ENCODE data around the gene MUCL3. TPM values are rescaled to one million over a fixed set of nuclear protein-coding genes. Genes with fewer than 3 reads are reported as not detected.

Gene MUCL3, protein sequence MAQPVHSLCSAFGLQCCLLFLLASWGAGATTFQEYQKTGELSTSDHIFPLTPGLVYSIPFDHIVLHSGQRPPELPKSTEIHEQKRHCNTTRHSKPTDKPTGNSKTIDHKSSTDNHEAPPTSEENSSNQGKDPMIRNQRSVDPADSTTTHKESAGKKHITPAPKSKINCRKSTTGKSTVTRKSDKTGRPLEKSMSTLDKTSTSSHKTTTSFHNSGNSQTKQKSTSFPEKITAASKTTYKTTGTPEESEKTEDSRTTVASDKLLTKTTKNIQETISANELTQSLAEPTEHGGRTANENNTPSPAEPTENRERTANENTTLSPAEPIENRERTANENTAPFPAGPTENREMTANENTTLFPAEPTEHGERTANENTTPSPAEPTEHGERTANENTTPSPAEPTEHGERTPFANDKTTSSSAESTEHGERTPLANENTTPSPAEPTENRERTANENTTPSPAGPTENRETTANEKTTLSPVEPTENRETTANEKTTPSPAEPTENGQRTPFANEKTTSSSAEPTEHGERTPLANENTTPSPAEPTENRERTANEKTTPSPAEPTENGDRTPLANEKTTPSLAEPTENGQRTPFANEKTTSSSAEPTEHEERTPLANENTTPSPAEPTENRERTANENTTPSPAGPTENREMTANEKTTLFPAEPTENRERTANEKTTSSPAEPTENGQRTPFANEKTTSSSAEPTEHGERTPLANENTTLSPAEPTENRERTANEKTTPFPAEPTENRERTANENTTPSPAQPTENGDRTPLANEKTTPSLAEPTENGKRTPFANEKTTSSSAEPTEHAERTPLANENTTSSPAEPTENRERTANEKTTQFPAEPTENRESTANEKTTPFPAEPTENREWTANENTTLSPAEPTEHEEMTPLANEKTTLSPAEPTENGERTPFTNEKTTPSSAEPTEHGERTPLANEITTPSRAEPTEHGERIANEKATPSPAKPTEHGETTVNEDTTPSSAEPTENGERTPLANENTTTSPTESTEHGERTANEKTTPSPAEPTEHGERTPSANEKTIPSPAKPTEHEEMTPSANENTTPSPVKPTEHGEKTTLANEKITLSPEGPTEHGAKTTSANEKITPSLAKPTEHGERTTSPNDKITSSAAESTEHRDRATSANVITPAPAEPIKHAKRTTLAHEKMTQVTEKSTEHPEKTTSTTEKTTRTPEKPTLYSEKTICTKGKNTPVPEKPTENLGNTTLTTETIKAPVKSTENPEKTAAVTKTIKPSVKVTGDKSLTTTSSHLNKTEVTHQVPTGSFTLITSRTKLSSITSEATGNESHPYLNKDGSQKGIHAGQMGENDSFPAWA (N-terminal part only)
- total RNA-seq (2012; rRNA removed), result not detected in 2 replicates

DNA sequence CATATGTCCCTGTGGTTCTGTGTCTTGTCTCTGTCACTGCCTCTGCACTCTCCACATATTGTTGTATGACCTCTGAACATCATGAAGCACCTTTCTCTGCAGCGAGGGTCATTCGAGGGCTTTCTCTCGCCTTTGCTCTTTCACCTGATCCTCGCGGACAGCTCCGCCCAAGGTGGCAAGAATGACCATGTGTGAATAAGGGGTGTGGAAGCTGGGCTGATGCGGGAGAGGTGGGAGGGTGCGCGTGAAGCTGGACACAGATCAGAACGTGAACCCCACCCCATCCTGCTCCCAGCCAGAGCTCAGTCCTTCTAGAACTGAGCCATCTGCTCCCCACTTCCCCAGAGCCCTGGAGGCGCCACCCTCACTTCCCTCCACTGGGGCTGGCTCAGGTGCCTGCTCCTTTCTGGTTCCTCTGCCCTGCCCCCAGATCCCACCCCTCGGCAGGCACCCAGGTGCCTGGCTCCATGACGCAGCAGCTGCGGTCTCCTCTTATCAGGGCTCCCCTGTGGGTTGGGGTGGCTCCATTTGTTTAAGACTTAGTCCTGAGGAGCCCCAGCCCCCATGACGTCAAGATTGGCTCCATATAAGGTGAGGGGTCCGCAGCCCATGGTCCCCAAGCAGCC lies at the start of gene MUCL3:
Gene MUCL3, plus strand, starts transcription at position 613 of the 626 bp plus-strand sequence. CDS start 27 bp downstream, outside the sequence.
- no peak within 1 kb of the TSS for H3K9ac ChIP-seq (ENCODE audit: low read depth, low read length)
- H3K4me1 ChIP-seq (ENCODE audit: control insufficient read depth, insufficient read depth, low read length), result peaks cover 9% of the 10 kb centered on the region
- H3K36me3 ChIP-seq (ENCODE audit: insufficient read depth, low read length), result no peaks in the 10 kb centered on the region
- no peak within 1 kb of the TSS for H3K4me3 ChIP-seq (ENCODE audit: low read length)
- peaks cover 43% of the 10 kb centered on the region for H3K27me3 ChIP-seq (ENCODE audit: control insufficient read depth, insufficient read depth, low read length)
- H3K4me2 ChIP-seq (ENCODE audit: low read length), result no peak within 1 kb of the TSS
- no peaks in the 10 kb centered on the region for H3K9me3 ChIP-seq (replicated peaks; ENCODE audit: low read length)

DNA sequence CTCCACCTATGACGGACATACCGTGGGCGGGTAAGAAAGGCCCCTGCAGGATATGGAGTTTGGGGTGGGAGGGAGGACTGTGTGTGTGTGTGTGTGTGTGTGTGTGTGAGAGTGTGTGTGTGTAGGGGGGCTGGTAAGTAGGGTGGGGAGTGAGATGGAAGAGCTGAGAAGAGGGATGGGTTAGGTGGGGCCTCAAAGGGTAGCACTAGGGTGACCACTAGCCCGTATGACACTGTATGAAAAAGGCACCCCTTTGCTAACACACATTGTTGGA lies 49.4 kb upstream of the MUCL3 start:
- H3K36me3 ChIP-seq (ENCODE audit: insufficient read depth, low read length), result peaks cover 20% of the 10 kb centered on the region
- no peaks in the 10 kb centered on the region for H3K9me3 ChIP-seq (replicated peaks; ENCODE audit: low read length)
- H3K4me2 ChIP-seq (ENCODE audit: low read length), result no peak overlapping the region
- H3K4me3 ChIP-seq (ENCODE audit: low read length), result no peak overlapping the region
- no peak overlapping the region for H3K9ac ChIP-seq (ENCODE audit: low read depth, low read length)
- no peaks in the 10 kb centered on the region for H3K27me3 ChIP-seq (ENCODE audit: control insufficient read depth, insufficient read depth, low read length)
- peaks cover 16% of the 10 kb centered on the region for H3K4me1 ChIP-seq (ENCODE audit: control insufficient read depth, insufficient read depth, low read length)

DNA sequence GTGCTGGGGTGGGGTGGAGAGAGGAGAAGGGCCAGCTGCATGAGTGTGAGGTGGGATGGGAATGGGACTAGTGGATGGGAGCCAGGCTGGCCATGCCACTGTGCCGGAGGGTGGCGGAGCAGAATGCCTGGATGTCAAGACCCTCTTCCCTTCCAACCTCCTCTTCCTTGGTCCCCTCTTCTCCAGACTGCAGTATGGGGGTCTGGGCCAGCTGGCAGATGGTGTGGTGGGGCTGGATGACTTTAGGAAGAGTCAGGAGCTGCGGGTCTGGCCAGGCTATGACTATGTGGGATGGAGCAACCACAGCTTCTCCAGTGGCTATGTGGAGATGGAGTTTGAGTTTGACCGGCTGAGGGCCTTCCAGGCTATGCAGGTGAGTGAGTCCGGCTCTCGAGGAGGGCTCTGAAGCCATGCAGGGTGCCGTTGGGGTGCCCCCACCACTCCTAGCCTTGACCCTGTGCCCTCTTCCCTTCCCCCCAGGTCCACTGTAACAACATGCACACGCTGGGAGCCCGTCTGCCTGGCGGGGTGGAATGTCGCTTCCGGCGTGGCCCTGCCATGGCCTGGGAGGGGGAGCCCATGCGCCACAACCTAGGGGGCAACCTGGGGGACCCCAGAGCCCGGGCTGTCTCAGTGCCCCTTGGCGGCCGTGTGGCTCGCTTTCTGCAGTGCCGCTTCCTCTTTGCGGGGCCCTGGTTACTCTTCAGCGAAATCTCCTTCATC lies 48.8 kb upstream of the MUCL3 start:
- H3K4me3 ChIP-seq (ENCODE audit: low read length), result no peak overlapping the region
- H3K4me1 ChIP-seq (ENCODE audit: control insufficient read depth, insufficient read depth, low read length), result peaks cover 14% of the 10 kb centered on the region
- peaks cover 23% of the 10 kb centered on the region for H3K36me3 ChIP-seq (ENCODE audit: insufficient read depth, low read length)

DNA sequence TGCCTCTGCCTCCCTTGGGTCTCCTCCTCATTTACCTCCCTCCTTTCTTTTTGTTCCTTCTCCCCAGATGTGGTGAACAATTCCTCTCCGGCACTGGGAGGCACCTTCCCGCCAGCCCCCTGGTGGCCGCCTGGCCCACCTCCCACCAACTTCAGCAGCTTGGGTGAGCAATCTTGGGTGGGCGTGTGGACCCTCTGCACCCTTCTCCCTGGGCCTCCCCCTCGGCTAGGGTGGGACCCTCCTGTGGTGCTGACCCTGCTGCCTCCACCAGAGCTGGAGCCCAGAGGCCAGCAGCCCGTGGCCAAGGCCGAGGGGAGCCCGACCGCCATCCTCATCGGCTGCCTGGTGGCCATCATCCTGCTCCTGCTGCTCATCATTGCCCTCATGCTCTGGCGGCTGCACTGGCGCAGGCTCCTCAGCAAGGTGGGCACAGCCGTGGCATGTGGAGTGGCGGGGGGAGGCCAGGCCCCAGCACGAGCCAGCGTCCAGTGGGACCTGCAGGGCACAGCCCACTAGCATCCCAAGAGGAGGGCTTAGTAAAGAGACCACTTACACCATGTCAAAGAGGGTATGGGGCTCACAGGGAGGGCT lies 47.7 kb upstream of the MUCL3 start:
- Histone ChIP-seq H3K9ac (ENCODE audit: low read depth, low read length) (no peak overlapping the region), H3K4me2 (ENCODE audit: low read length) (no peak overlapping the region), H3K27me3 (ENCODE audit: control insufficient read depth, insufficient read depth, low read length) (no peaks in the 10 kb centered on the region), H3K4me1 (ENCODE audit: control insufficient read depth, insufficient read depth, low read length) (peaks cover 9% of the 10 kb centered on the region), H3K36me3 (ENCODE audit: insufficient read depth, low read length) (peaks cover 32% of the 10 kb centered on the region), H3K9me3 (replicated peaks; ENCODE audit: low read length) (no peaks in the 10 kb centered on the region), H3K4me3 (ENCODE audit: low read length) (no peak overlapping the region)

More for the DNA sequence above, 48.8 kb upstream of the MUCL3 start:
- H3K27me3 ChIP-seq (ENCODE audit: control insufficient read depth, insufficient read depth, low read length), result no peaks in the 10 kb centered on the region
- H3K9ac ChIP-seq (ENCODE audit: low read depth, low read length), result no peak overlapping the region
- H3K9me3 ChIP-seq (replicated peaks; ENCODE audit: low read length), result no peaks in the 10 kb centered on the region
- no peak overlapping the region for H3K4me2 ChIP-seq (ENCODE audit: low read length)

DNA sequence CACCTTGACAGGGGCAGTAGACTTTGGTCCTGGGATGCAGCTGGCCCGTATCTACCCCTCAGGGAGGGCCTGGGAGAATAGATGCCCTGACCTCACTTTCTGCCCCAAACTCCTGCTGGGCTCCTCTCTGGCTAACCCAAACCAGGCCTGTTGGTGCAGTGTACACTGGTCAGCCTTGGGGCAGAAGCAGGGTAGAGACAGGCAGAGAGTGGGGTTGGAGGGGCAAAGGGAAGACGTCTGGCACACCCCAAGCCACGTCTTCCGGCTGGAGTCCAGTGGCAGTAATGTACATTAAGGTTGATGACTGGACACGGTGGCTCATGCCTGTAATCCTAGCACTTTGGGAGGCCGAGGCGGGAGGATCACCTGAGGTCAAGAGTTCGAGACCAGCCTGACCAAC lies 47.1 kb upstream of the MUCL3 start:
- H3K27me3 ChIP-seq (ENCODE audit: control insufficient read depth, insufficient read depth, low read length), result no peaks in the 10 kb centered on the region
- no peak overlapping the region for H3K4me3 ChIP-seq (ENCODE audit: low read length)
- no peaks in the 10 kb centered on the region for H3K9me3 ChIP-seq (replicated peaks; ENCODE audit: low read length)
- no peak overlapping the region for H3K9ac ChIP-seq (ENCODE audit: low read depth, low read length)
- H3K36me3 ChIP-seq (ENCODE audit: insufficient read depth, low read length), result peaks cover 34% of the 10 kb centered on the region
- no peak overlapping the region for H3K4me2 ChIP-seq (ENCODE audit: low read length)
- peaks cover 3% of the 10 kb centered on the region for H3K4me1 ChIP-seq (ENCODE audit: control insufficient read depth, insufficient read depth, low read length)

DNA sequence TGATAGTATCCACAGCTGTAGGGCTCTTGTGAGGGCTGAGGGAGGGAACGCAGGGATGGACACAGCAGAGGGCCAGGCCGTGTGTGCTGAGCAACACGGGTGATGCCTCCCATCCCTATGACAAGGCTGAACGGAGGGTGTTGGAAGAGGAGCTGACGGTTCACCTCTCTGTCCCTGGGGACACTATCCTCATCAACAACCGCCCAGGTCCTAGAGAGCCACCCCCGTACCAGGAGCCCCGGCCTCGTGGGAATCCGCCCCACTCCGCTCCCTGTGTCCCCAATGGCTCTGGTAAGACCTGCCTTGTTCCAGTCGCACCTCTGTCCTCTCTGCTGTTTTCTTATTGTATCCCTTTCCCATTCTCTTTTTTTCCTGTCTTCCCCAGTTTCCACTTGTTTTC lies 46.4 kb upstream of the MUCL3 start:
- no peak overlapping the region for H3K4me2 ChIP-seq (ENCODE audit: low read length)
- no peak overlapping the region for H3K9ac ChIP-seq (ENCODE audit: low read depth, low read length)
- H3K4me3 ChIP-seq (ENCODE audit: low read length), result no peak overlapping the region
- no peaks in the 10 kb centered on the region for H3K27me3 ChIP-seq (ENCODE audit: control insufficient read depth, insufficient read depth, low read length)
- H3K4me1 ChIP-seq (ENCODE audit: control insufficient read depth, insufficient read depth, low read length), result no peaks in the 10 kb centered on the region
- H3K36me3 ChIP-seq (ENCODE audit: insufficient read depth, low read length), result peaks cover 34% of the 10 kb centered on the region
- H3K9me3 ChIP-seq (replicated peaks; ENCODE audit: low read length), result no peaks in the 10 kb centered on the region

DNA sequence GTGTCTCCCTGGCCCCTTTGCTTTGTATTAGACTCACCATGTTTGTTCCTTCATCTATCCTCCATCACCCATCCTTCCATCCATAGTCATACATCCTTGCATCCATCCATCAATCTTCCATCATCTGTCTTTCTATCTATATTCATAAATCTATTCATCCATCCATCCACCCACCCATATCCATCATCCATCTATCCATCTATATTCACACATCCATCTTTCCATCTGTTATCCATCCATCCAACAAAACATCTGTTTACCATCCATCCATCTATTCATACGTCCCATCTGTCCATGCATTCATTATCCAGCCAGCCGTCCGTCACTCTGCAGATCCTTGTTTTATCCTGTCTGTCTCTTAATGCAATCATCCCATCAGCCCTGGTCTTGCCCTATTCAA lies 45.8 kb upstream of the MUCL3 start:
- no peak overlapping the region for H3K9ac ChIP-seq (ENCODE audit: low read depth, low read length)
- H3K27me3 ChIP-seq (ENCODE audit: control insufficient read depth, insufficient read depth, low read length), result no peaks in the 10 kb centered on the region
- H3K4me1 ChIP-seq (ENCODE audit: control insufficient read depth, insufficient read depth, low read length), result no peaks in the 10 kb centered on the region
- H3K9me3 ChIP-seq (replicated peaks; ENCODE audit: low read length), result no peaks in the 10 kb centered on the region
- peaks cover 34% of the 10 kb centered on the region for H3K36me3 ChIP-seq (ENCODE audit: insufficient read depth, low read length)
- no peak overlapping the region for H3K4me2 ChIP-seq (ENCODE audit: low read length)
- no peak overlapping the region for H3K4me3 ChIP-seq (ENCODE audit: low read length)

DNA sequence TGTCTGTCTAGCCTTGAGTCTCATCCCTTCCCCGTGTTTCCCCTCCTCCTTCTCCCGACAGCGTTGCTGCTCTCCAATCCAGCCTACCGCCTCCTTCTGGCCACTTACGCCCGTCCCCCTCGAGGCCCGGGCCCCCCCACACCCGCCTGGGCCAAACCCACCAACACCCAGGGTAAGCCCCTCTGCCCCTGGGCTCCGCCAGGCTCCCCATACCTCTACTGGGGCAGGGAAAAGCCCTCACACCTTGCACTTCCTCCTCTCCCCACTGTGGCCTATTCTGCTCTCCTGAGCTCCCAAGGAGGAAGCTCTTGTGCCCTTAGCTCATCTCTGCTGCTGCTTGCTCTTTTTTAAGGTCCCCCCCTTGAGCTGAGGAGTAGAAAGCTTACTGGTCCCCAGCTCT lies 45.4 kb upstream of the MUCL3 start:
- Histone ChIP-seq H3K4me1 (ENCODE audit: control insufficient read depth, insufficient read depth, low read length) (no peaks in the 10 kb centered on the region), H3K36me3 (ENCODE audit: insufficient read depth, low read length) (peaks cover 34% of the 10 kb centered on the region), H3K9me3 (replicated peaks; ENCODE audit: low read length) (no peaks in the 10 kb centered on the region), H3K4me2 (ENCODE audit: low read length) (no peak overlapping the region), H3K9ac (ENCODE audit: low read depth, low read length) (no peak overlapping the region), H3K4me3 (ENCODE audit: low read length) (no peak overlapping the region), H3K27me3 (ENCODE audit: control insufficient read depth, insufficient read depth, low read length) (no peaks in the 10 kb centered on the region)

DNA sequence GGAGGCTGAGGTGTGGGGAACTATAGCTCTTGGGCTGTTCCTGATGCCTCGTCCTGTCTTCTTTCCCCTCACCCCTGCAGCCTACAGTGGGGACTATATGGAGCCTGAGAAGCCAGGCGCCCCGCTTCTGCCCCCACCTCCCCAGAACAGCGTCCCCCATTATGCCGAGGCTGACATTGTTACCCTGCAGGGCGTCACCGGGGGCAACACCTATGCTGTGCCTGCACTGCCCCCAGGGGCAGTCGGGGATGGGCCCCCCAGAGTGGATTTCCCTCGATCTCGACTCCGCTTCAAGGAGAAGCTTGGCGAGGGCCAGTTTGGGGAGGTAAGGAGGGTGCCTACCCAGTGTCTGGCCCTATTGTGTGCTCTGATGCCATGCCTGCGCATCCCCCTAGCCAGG lies 44.2 kb upstream of the MUCL3 start:
- H3K4me1 ChIP-seq (ENCODE audit: control insufficient read depth, insufficient read depth, low read length), result no peaks in the 10 kb centered on the region
- no peak overlapping the region for H3K9ac ChIP-seq (ENCODE audit: low read depth, low read length)
- no peaks in the 10 kb centered on the region for H3K9me3 ChIP-seq (replicated peaks; ENCODE audit: low read length)
- H3K4me2 ChIP-seq (ENCODE audit: low read length), result no peak overlapping the region
- no peaks in the 10 kb centered on the region for H3K27me3 ChIP-seq (ENCODE audit: control insufficient read depth, insufficient read depth, low read length)
- peaks cover 31% of the 10 kb centered on the region for H3K36me3 ChIP-seq (ENCODE audit: insufficient read depth, low read length)
- no peak overlapping the region for H3K4me3 ChIP-seq (ENCODE audit: low read length)

DNA sequence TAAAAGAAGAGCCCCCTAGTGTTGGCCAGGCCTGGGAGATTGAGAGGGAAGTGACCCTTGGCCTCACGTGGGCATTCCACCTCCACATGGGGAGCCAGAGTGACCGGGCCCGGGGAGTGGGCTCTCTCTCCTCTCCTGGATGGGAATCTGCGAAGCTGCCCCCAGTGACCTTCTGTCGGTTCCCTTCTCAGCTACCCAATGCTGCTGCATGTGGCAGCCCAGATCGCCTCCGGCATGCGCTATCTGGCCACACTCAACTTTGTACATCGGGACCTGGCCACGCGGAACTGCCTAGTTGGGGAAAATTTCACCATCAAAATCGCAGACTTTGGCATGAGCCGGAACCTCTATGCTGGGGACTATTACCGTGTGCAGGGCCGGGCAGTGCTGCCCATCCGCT lies 42.9 kb upstream of the MUCL3 start:
- no peak overlapping the region for H3K9ac ChIP-seq (ENCODE audit: low read depth, low read length)
- H3K36me3 ChIP-seq (ENCODE audit: insufficient read depth, low read length), result peaks cover 25% of the 10 kb centered on the region
- H3K4me3 ChIP-seq (ENCODE audit: low read length), result no peak overlapping the region
- no peak overlapping the region for H3K4me2 ChIP-seq (ENCODE audit: low read length)
- H3K27me3 ChIP-seq (ENCODE audit: control insufficient read depth, insufficient read depth, low read length), result no peaks in the 10 kb centered on the region
- no peaks in the 10 kb centered on the region for H3K9me3 ChIP-seq (replicated peaks; ENCODE audit: low read length)
- no peaks in the 10 kb centered on the region for H3K4me1 ChIP-seq (ENCODE audit: control insufficient read depth, insufficient read depth, low read length)

Measured in skeletal muscle satellite cell (primary cell).